H1 (cell line): ENCODE results near the gene IL1RAPL1. TPM values are rescaled to one million over a fixed set of nuclear protein-coding genes. Genes with fewer than 3 reads are reported as not detected.

Source experiments
- CTCF ChIA-PET: fragments of 300-600 bp; sonication (Branson Sonifier 250); formaldehyde crosslinking; loops from one replicate; lab custom pipeline; 2021; ENCODE audit not compliant: partially characterized antibody; lab: Charles Lee
- POLR2A ChIA-PET: fragments of 300-600 bp; sonication (Branson Sonifier 250); formaldehyde crosslinking; loops from one replicate; lab custom pipeline; 2021; ENCODE audit warnings: inconsistent platforms; ENCODE audit not compliant: partially characterized antibody; lab: Charles Lee
- DNase-seq, 2 experiments: peaks; one replicate each; pipeline versions ENCODE4 v3.0.0 to v3.0.0-alpha.2; 2010 to 2022; ENCODE audit warnings: low spot score in 2 of 2, low read depth in 1 of 2, mixed read lengths in 1 of 2
- FAIRE-seq: peaks from 2 replicates; lab custom pipeline; 2011; peaks lifted over from hg19 to GRCh38; lab: Jason Lieb, UNC
- H2AFZ ChIP-seq: 2 replicates; pipeline ENCODE4 v1.8.1; 2012; ENCODE audit warnings: low read length, inconsistent platforms
- H2AK5ac ChIP-seq: 2 replicates; pipeline ENCODE4 v1.6.1; 2013; ENCODE audit warnings: low read depth, low read length
- H2BK120ac ChIP-seq: replicated peaks from 2 replicates; pipeline ENCODE3; 2013; ENCODE audit warnings: low read depth, low read length, inconsistent platforms
- H2BK12ac ChIP-seq: 2 replicates; pipeline ENCODE4 v1.6.1; 2013; ENCODE audit warnings: low read depth, low read length
- H2BK15ac ChIP-seq: 2 replicates; pipeline ENCODE4 v1.6.1; 2013; ENCODE audit warnings: low read length
- H2BK20ac ChIP-seq: 2 replicates; pipeline ENCODE4 v1.6.1; 2013; ENCODE audit warnings: low read length
- H2BK5ac ChIP-seq: 2 replicates; pipeline ENCODE4 v1.6.1; 2013; ENCODE audit warnings: low read depth, low read length
- H3K14ac ChIP-seq: 2 replicates; pipeline ENCODE4 v1.6.1; 2013; ENCODE audit warnings: inconsistent platforms; ENCODE audit not compliant: insufficient read length
- H3K18ac ChIP-seq: 2 replicates; pipeline ENCODE4 v1.6.1; 2013; ENCODE audit warnings: low read length; ENCODE audit errors: extremely low read depth
- H3K23ac ChIP-seq: 2 replicates; pipeline ENCODE4 v1.6.1; 2013; ENCODE audit warnings: inconsistent platforms; ENCODE audit not compliant: insufficient read length
- H3K23me2 ChIP-seq: 2 replicates; pipeline ENCODE4 v1.6.1; 2013; ENCODE audit warnings: low read depth, low read length
- H3K27ac ChIP-seq: 2 replicates; pipeline ENCODE4 v1.6.1; 2011; ENCODE audit warnings: low read depth, low read length, inconsistent platforms
- H3K27me3 ChIP-seq, 4 experiments: replicated peaks in 1 of 4; 1 replicate in 1 of 4; 2 replicates in 3 of 4; pipeline versions ENCODE4 v1.6.1 to v1.8.1; 2011 to 2013; ENCODE audit warnings: low read length in 3 of 4, mild to moderate bottlenecking in 3 of 4, inconsistent platforms in 2 of 4, mixed read lengths in 2 of 4, moderate library complexity in 1 of 4; ENCODE audit not compliant: control insufficient read depth in 3 of 4, insufficient read depth in 3 of 4; ENCODE audit errors: extremely low read depth in 1 of 4
- H3K36me3 ChIP-seq, 4 experiments: 2 replicates each; pipeline versions ENCODE4 v1.6.1 to v1.8.1; 2011 to 2013; ENCODE audit warnings: mild to moderate bottlenecking in 4 of 4, low read length in 3 of 4, moderate library complexity in 2 of 4, control low read depth in 1 of 4, inconsistent platforms in 1 of 4; ENCODE audit not compliant: insufficient read depth in 4 of 4, control insufficient read depth in 2 of 4
- H3K4ac ChIP-seq: replicated peaks from 2 replicates; pipeline ENCODE3; 2013; ENCODE audit warnings: low read length, low read depth, mixed read lengths, inconsistent platforms; ENCODE audit not compliant: insufficient read length
- H3K4me1 ChIP-seq, 4 experiments: replicated peaks in 1 of 4; 1 replicate in 1 of 4; 2 replicates in 3 of 4; pipeline versions ENCODE4 v1.6.1 to v1.8.1; 2011 to 2013; ENCODE audit warnings: low read length in 3 of 4, inconsistent platforms in 2 of 4, mixed read lengths in 1 of 4; ENCODE audit not compliant: insufficient read depth in 4 of 4, control insufficient read depth in 3 of 4
- H3K4me2 ChIP-seq, 2 experiments: 2 replicates each; pipeline versions ENCODE4 v1.6.1 to v1.8.1; 2011 to 2013; ENCODE audit warnings: low read depth in 2 of 2, low read length in 2 of 2, control low read depth in 1 of 2, inconsistent platforms in 1 of 2, mild to moderate bottlenecking in 1 of 2; ENCODE audit not compliant: insufficient read depth in 1 of 2
- H3K4me3 ChIP-seq, 4 experiments: fragments of 200-600, 300-600 bp in 1 of 4; sonication (generic), shearing (Covaris generic), sonication (Bioruptor Twin) in 1 of 4; 2 replicates each; pipeline versions ENCODE4 v1.5.1 to v1.8.1; 2011 to 2016; ENCODE audit warnings: low read length in 4 of 4, low read depth in 3 of 4, control low read depth in 2 of 4, inconsistent platforms in 2 of 4, mild to moderate bottlenecking in 2 of 4, mixed read lengths in 1 of 4, moderate library complexity in 1 of 4; ENCODE audit not compliant: insufficient read depth in 2 of 4; ENCODE audit errors: extremely low read depth in 1 of 4
- H3K56ac ChIP-seq: replicated peaks from 2 replicates; pipeline ENCODE3; 2013; ENCODE audit warnings: low read depth, mild to moderate bottlenecking, mixed read lengths, low read length, inconsistent platforms; ENCODE audit not compliant: insufficient read length
- H3K79me1 ChIP-seq: 2 replicates; pipeline ENCODE4 v1.6.1; 2013; ENCODE audit warnings: low read depth, low read length, control low read depth
- H3K79me2 ChIP-seq, 2 experiments: 2 replicates each; pipeline versions ENCODE4 v1.6.1 to v1.8.1; 2012 to 2013; ENCODE audit warnings: low read length in 2 of 2, mild to moderate bottlenecking in 2 of 2, inconsistent platforms in 1 of 2; ENCODE audit not compliant: insufficient read depth in 2 of 2, control insufficient read depth in 1 of 2
- H3K9ac ChIP-seq, 4 experiments: replicated peaks in 1 of 4; 1 replicate in 1 of 4; 2 replicates in 3 of 4; pipeline versions ENCODE4 v1.6.1 to v1.8.1; 2011 to 2013; ENCODE audit warnings: low read depth in 3 of 4, low read length in 3 of 4, control low read depth in 2 of 4, mild to moderate bottlenecking in 2 of 4, moderate library complexity in 2 of 4, inconsistent platforms in 1 of 4; ENCODE audit errors: extremely low read depth in 1 of 4
- H3K9me3 ChIP-seq, 2 experiments: 2 replicates each; pipeline versions ENCODE4 v1.6.1 to v1.8.1; 2012 to 2013; ENCODE audit warnings: mild to moderate bottlenecking in 2 of 2, moderate library complexity in 2 of 2, control low read depth in 1 of 2, inconsistent platforms in 1 of 2, low read depth in 1 of 2, low read length in 1 of 2, mixed read lengths in 1 of 2; ENCODE audit not compliant: insufficient read depth in 2 of 2
- H4K20me1 ChIP-seq, 2 experiments: replicated peaks in 1 of 2; 2 replicates each; pipeline versions ENCODE3 to v1.8.1; 2011 to 2013; ENCODE audit warnings: inconsistent platforms in 2 of 2, low read length in 2 of 2, mild to moderate bottlenecking in 1 of 2; ENCODE audit not compliant: insufficient read depth in 2 of 2, control insufficient read depth in 1 of 2
- H4K5ac ChIP-seq: 2 replicates; pipeline ENCODE4 v1.6.1; 2013; ENCODE audit warnings: low read length, low read depth, mixed read lengths, inconsistent platforms; ENCODE audit not compliant: insufficient read length
- H4K8ac ChIP-seq: 2 replicates; pipeline ENCODE4 v1.8.0; 2013; ENCODE audit warnings: mild to moderate bottlenecking, moderate library complexity, low read length, inconsistent platforms; ENCODE audit not compliant: insufficient read depth; ENCODE audit errors: extremely low read depth
- H4K91ac ChIP-seq: replicated peaks from 2 replicates; pipeline ENCODE3; 2013; ENCODE audit warnings: low read length, mixed read lengths, inconsistent platforms; ENCODE audit not compliant: insufficient read length
- CHD1 ChIP-seq: IDR thresholded peaks from 2 replicates; pipeline ENCODE4 v1.6.1; 2012; ENCODE audit warnings: low read depth, low read length, improper control_type of control experiment
- JUND ChIP-seq: IDR thresholded peaks from 2 replicates; pipeline ENCODE4 v1.6.1; 2011; ENCODE audit warnings: mild to moderate bottlenecking, improper control_type of control experiment, low read length
- KDM4A ChIP-seq: IDR thresholded peaks from one replicate; pipeline ENCODE4 v1.7.1; 2012; ENCODE audit warnings: low read depth, mild to moderate bottlenecking, moderate library complexity, low read length, inconsistent platforms; ENCODE audit not compliant: severe bottlenecking
- KDM5A ChIP-seq: fragments of 200-600 bp; IDR thresholded peaks from 2 replicates; pipeline ENCODE4 v1.7.1; 2012; ENCODE audit warnings: mild to moderate bottlenecking, low read length, inconsistent platforms, mixed read lengths
- POLR2AphosphoS5 ChIP-seq: IDR thresholded peaks from 2 replicates; pipeline ENCODE4 v1.6.1; 2011; ENCODE audit warnings: low read depth, low read length
- RNF2 ChIP-seq: fragments of 200-900, 300-1000 bp; sonication (generic); IDR thresholded peaks from 2 replicates; pipeline ENCODE4 v1.7.1; 2016; ENCODE audit warnings: borderline replicate concordance, low read depth, mild to moderate bottlenecking, antibody characterized with exemption, low read length; ENCODE audit not compliant: poor library complexity, severe bottlenecking; ENCODE audit errors: missing control alignments
- SAP30 ChIP-seq: fragments of 300-600 bp; sonication (generic); IDR thresholded peaks from 2 replicates; pipeline ENCODE4 v1.7.1; 2012; ENCODE audit warnings: low read length, moderate library complexity, mild to moderate bottlenecking, inconsistent platforms; ENCODE audit not compliant: insufficient read depth, insufficient replicate concordance
- SIX5 ChIP-seq: IDR thresholded peaks from 2 replicates; pipeline ENCODE4 v1.6.1; 2011; ENCODE audit warnings: mild to moderate bottlenecking, low read depth, low read length
- TAF7 ChIP-seq: optimal IDR thresholded peaks from 2 replicates; pipeline ENCODE3; 2011; ENCODE audit warnings: low read depth, mild to moderate bottlenecking, inconsistent platforms, low read length, moderate library complexity, borderline replicate concordance
- TBP ChIP-seq: IDR thresholded peaks from 2 replicates; pipeline ENCODE4 v1.6.1; 2011; ENCODE audit warnings: low read depth, low read length, improper control_type of control experiment
- TCF12 ChIP-seq: IDR thresholded peaks from 2 replicates; pipeline ENCODE4 v1.6.1; 2011; ENCODE audit warnings: low read depth, mild to moderate bottlenecking, low read length
- TEAD4 ChIP-seq: IDR thresholded peaks from 2 replicates; pipeline ENCODE4 v1.6.1; 2012; ENCODE audit warnings: low read depth, low read length, inconsistent platforms, mixed read lengths
- ZNF274 ChIP-seq: IDR thresholded peaks from 2 replicates; pipeline ENCODE4 v1.7.0; 2012; ENCODE audit warnings: low read length, borderline replicate concordance; ENCODE audit errors: extremely low read depth
- WGBS, 2 experiments: shearing (Covaris generic) in 1 of 2; methylation state at CpG; one replicate each; pipeline versions ENCODE4 v1.1.6 to v1.1.7; 2013 to 2015; ENCODE audit warnings: low lambda C conversion rate in 2 of 2, mixed read lengths in 2 of 2, inconsistent platforms in 1 of 2, low coverage in 1 of 2, missing lambda C conversion rate in 1 of 2; ENCODE audit not compliant: insufficient replicate concordance in 2 of 2, insufficient coverage in 1 of 2, insufficient read length in 1 of 2; ENCODE audit errors: extremely low coverage in 1 of 2, missing lambda C conversion rate in 1 of 2; 5-methylcytosine and 5-hydroxymethylcytosine counted together
- polyA plus RNA-seq, 7 experiments: library from polyadenylated mRNA; depleted of rRNA in 3 of 7; stranded (reverse) in 5 of 7; unstranded in 2 of 7; fragments of >200 nt in 5 of 7; fragments of 200-250 nt in 2 of 7; gene quantifications; 1 replicate in 5 of 7; 2 replicates in 1 of 7; 4 replicates in 1 of 7; pipeline versions ENCODE4 v1.2.1 to v1.2.3, GENCODE V29; 2011 to 2013; ENCODE audit warnings: missing spikeins in 2 of 7, mixed read lengths in 2 of 7
- total RNA-seq: library from RNA; stranded (reverse); fragmentation: NEBNext Ultra II Directional; extraction: Animal tissue kit (Norgen Biotek cat#: 25700); gene quantifications from 2 replicates; pipeline ENCODE4 v1.2.1, GENCODE V29; 2021

Gene IL1RAPL1
- total and polyA plus RNA-seq, 2 of the 8 experiments (the other 6 are each of a cell fraction or from before 2014, with no cell fraction given), result 0.11 to 0.35 TPM

DNA sequence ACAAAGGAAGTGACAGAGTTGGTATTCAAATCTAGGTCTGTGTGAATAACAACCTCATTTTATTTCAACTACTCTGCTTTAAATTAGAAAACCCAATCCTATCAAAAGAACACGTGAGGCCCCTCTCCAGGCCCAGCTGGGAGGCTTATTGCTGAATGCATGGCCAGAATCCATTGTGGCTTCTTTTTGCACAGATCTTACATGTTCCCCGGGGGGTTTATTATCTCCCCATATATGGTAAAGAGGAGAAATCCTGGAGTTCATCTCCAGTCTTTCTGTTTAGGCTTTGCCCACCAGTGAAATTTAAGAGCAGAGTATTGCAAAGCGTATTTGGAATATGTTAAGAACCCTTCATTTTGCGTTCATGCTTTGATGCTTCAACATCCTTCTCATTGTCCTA, 655.6 kb downstream of the IL1RAPL1 start:
- H4K20me1 ChIP-seq, result no peaks in the 10 kb centered on the region
- H3K4me3 ChIP-seq, result no peak overlapping the region
- no peak overlapping the region for H2BK5ac ChIP-seq
- no peak overlapping the region for H2BK120ac ChIP-seq
- no peak overlapping the region for H3K23ac ChIP-seq
- H3K36me3 ChIP-seq, result no peaks in the 10 kb centered on the region
- no peaks in the 10 kb centered on the region for H3K9me3 ChIP-seq
- no peak overlapping the region for H3K4me2 ChIP-seq
- no peaks in the 10 kb centered on the region for H3K27me3 ChIP-seq
- DNase-seq, result no peak
- no peak overlapping the region for H3K14ac ChIP-seq
- H3K27ac ChIP-seq, result no peak overlapping the region
- CTCF ChIA-PET, result no interaction called here
- POLR2A ChIA-PET, result no interaction called here
- H3K18ac ChIP-seq, result no peak overlapping the region
- no peak overlapping the region for H4K8ac ChIP-seq
- no peak overlapping the region for H3K56ac ChIP-seq
- H3K4ac ChIP-seq, result no peak overlapping the region
- no peak overlapping the region for H3K9ac ChIP-seq
- H3K79me2 ChIP-seq, result no peaks in the 10 kb centered on the region
- WGBS, 2 experiments, result 73% methylated on average over 4 of the region's 4 CpGs; no CpG with 5 or more reads in 1 of the 2 experiments
- no peak overlapping the region for H2BK20ac ChIP-seq
- no peak overlapping the region for H2BK15ac ChIP-seq
- no peak for FAIRE-seq
- H3K79me1 ChIP-seq, result no peaks in the 10 kb centered on the region
- H4K91ac ChIP-seq, result no peak overlapping the region
- H3K4me1 ChIP-seq, result no peaks in the 10 kb centered on the region
- no peaks in the 10 kb centered on the region for H3K23me2 ChIP-seq
- H2AFZ ChIP-seq, result no peak overlapping the region
- H4K5ac ChIP-seq, result no peak overlapping the region
- H2AK5ac ChIP-seq, result no peak overlapping the region
- no peak overlapping the region for H2BK12ac ChIP-seq
- no peak for TF ChIP-seq TCF12
- TF ChIP-seq KDM4A, result no peak
- no peak for TF ChIP-seq CHD1
- no peak for TF ChIP-seq POLR2AphosphoS5
- no peak for TF ChIP-seq TEAD4
- no peak for TF ChIP-seq KDM5A
- TF ChIP-seq ZNF274, result no peak
- TF ChIP-seq TAF7, result no peak
- no peak for TF ChIP-seq JUND
- TF ChIP-seq TBP, result no peak
- TF ChIP-seq SAP30, result no peak
- no peak for TF ChIP-seq RNF2
- TF ChIP-seq SIX5, result no peak
